IMR-90 (cell line): ENCODE results near the gene CASS4.

Experiments
- CTCF ChIP-seq: conservative IDR thresholded peaks from 2 replicates; pipeline ENCODE4 v1.5.1; 2012; ENCODE audit warnings: mild to moderate bottlenecking, low read depth, low read length, improper control_type of control experiment
- POLR2A ChIP-seq: IDR thresholded peaks from 2 replicates; pipeline ENCODE4 v1.6.1; 2012; ENCODE audit warnings: mild to moderate bottlenecking, low read depth, low read length
- RAD21 ChIP-seq: IDR thresholded peaks from 2 replicates; pipeline ENCODE4 v1.6.1; 2012; ENCODE audit warnings: low read length, improper control_type of control experiment
- RCOR1 ChIP-seq: IDR thresholded peaks from 2 replicates; pipeline ENCODE4 v1.6.1; 2012; ENCODE audit warnings: mild to moderate bottlenecking, low read length, improper control_type of control experiment; ENCODE audit not compliant: insufficient replicate concordance
- RFX5 ChIP-seq: IDR thresholded peaks from 2 replicates; pipeline ENCODE4 v1.8.0; 2012; ENCODE audit warnings: low read depth, mild to moderate bottlenecking, low read length, moderate library complexity
- USF2 ChIP-seq: fragments of 150-350 bp; IDR thresholded peaks from 2 replicates; pipeline ENCODE4 v1.6.1; 2017; ENCODE audit warnings: mild to moderate bottlenecking, antibody characterized with exemption, low read length, low read depth

DNA sequence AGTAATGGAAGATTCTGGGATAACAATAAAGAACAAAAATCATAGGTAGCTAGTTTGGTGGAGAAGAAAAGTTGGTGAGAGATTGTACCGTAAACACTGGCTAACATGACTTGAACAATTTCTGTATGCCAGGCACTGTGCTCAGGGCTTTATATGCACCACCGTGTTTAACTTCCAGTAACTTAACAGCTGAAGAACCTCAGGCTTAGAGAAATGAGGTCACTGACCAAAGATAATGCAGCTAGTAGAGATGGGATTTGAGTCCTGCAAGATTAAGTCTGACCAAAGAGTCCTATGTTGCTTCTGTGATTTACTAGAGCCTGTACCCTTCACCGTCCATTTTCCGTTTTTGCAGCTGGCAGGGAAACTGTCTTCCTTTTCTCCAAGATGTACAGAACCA lies 16.9 kb upstream of the CASS4 start:
- no peak for TF ChIP-seq POLR2A
- TF ChIP-seq CTCF = no peak
- TF ChIP-seq USF2 = no peak
- TF ChIP-seq RCOR1 = no peak
- no peak for TF ChIP-seq RAD21
- no peak for TF ChIP-seq RFX5
